Memory B cell (primary cell): ENCODE results near the gene TUT1.
"Not testable (repeated sequence)": the region's sequence is repeated elsewhere in the genome, so short reads cannot be mapped to it uniquely, and the experiment has no call there.

ENCODE experiments used
- ATAC-seq: fragments of 150-1000 bp; cut with Tn5 transposase; 2 replicates; pipeline ENCODE4 v1.10.0; 2021; ENCODE audit warnings: low read depth, mild to moderate bottlenecking, moderate library complexity
- DNase-seq, 2 donors: peaks; one replicate each; pipeline ENCODE4 v3.0.0; 2022; ENCODE audit warnings: low spot score in 2 of 2
- H3K27ac Mint-ChIP-seq: one replicate; pipeline ENCODE4 v1.8.0; 2022; ENCODE audit warnings: mild to moderate bottlenecking, moderate library complexity, mixed read lengths
- H3K27me3 Mint-ChIP-seq: one replicate; pipeline ENCODE4 v1.8.0; 2022; ENCODE audit warnings: mixed read lengths
- H3K36me3 Mint-ChIP-seq: one replicate; pipeline ENCODE4 v1.8.0; 2022; ENCODE audit warnings: mild to moderate bottlenecking, mixed read lengths
- H3K4me1 Mint-ChIP-seq: one replicate; pipeline ENCODE4 v1.8.0; 2022; ENCODE audit warnings: mixed read lengths
- H3K4me3 Mint-ChIP-seq: one replicate; pipeline ENCODE4 v1.8.0; 2022; ENCODE audit warnings: mild to moderate bottlenecking, moderate library complexity, mixed read lengths
- H3K9me3 Mint-ChIP-seq: one replicate; pipeline ENCODE4 v1.8.0; 2022; ENCODE audit warnings: mixed read lengths

Gene TUT1

GRCh38 chr11:62600367-62601121, 9.2 kb upstream of the TUT1 start:
- peaks cover 39% of the 10 kb centered on the region for H3K4me1 Mint-ChIP-seq
- H3K27me3 Mint-ChIP-seq = no peaks in the 10 kb centered on the region
- H3K9me3 Mint-ChIP-seq = no peaks in the 10 kb centered on the region
- H3K27ac Mint-ChIP-seq = peak overlapping the region; percentile 80
- no peak for ATAC-seq
- peak overlapping the region; percentile 94 for H3K4me3 Mint-ChIP-seq
- no peak for DNase-seq
- H3K36me3 Mint-ChIP-seq = peaks cover 39% of the 10 kb centered on the region

- no peaks in the 10 kb centered on the region for H3K27me3 Mint-ChIP-seq
- H3K4me1 Mint-ChIP-seq = peaks cover 37% of the 10 kb centered on the region
- peaks cover 41% of the 10 kb centered on the region for H3K36me3 Mint-ChIP-seq
- DNase-seq = no peak
- peak overlapping the region; percentile 80 for H3K27ac Mint-ChIP-seq
- H3K4me3 Mint-ChIP-seq = peak overlapping the region; percentile 94
- H3K9me3 Mint-ChIP-seq = no peaks in the 10 kb centered on the region
- ATAC-seq = no peak
These were observed 8.6 kb upstream of the TUT1 start for GRCh38 chr11:62599901-62600300.

GRCh38 chr11:62599069-62599696, 7.9 kb upstream of the TUT1 start:
- peaks cover 44% of the 10 kb centered on the region for H3K36me3 Mint-ChIP-seq
- no peaks in the 10 kb centered on the region for H3K27me3 Mint-ChIP-seq
- H3K9me3 Mint-ChIP-seq = no peaks in the 10 kb centered on the region
- peaks cover 37% of the 10 kb centered on the region for H3K4me1 Mint-ChIP-seq
- ATAC-seq (peak; percentile 70), DNase-seq (peak; percentile 74 to 88)
- H3K27ac Mint-ChIP-seq = peak overlapping the region; percentile 80
- H3K4me3 Mint-ChIP-seq = peak overlapping the region; percentile 94

GRCh38 chr11:62595124-62595523, 3.8 kb upstream of the TUT1 start:
- Mint-ChIP-seq H3K4me3 (no peak overlapping the region), H3K9me3 (no peaks in the 10 kb centered on the region), H3K36me3 (peaks cover 44% of the 10 kb centered on the region), H3K27me3 (no peaks in the 10 kb centered on the region), H3K4me1 (peaks cover 43% of the 10 kb centered on the region), H3K27ac (no peak overlapping the region)
- DNase-seq (no peak), ATAC-seq (no peak)

- H3K27ac Mint-ChIP-seq = no peak overlapping the region
- H3K4me3 Mint-ChIP-seq = peak overlapping the region; percentile 59
- no peak for ATAC-seq
- peaks cover 30% of the 10 kb centered on the region for H3K4me1 Mint-ChIP-seq
- peak; percentile 52 to 54 for DNase-seq
- H3K9me3 Mint-ChIP-seq = no peaks in the 10 kb centered on the region
- H3K36me3 Mint-ChIP-seq = peaks cover 34% of the 10 kb centered on the region
- H3K27me3 Mint-ChIP-seq = no peaks in the 10 kb centered on the region
These were observed 2.2 kb upstream of the TUT1 start for GRCh38 chr11:62593434-62594044.

GRCh38 chr11:62592989-62593421, 1.7 kb upstream of the TUT1 start:
- Mint-ChIP-seq H3K9me3 (no peaks in the 10 kb centered on the region), H3K27ac (no peak overlapping the region), H3K36me3 (peaks cover 30% of the 10 kb centered on the region), H3K4me3 (no peak overlapping the region), H3K4me1 (peaks cover 25% of the 10 kb centered on the region), H3K27me3 (no peaks in the 10 kb centered on the region)
- ATAC-seq (no peak), DNase-seq (no peak)

GRCh38 chr11:62592146-62592815, 958 bp upstream of the TUT1 start:
- peaks cover 21% of the 10 kb centered on the region for H3K4me1 Mint-ChIP-seq
- H3K4me3 Mint-ChIP-seq = peak overlapping the region; percentile 88
- DNase-seq (no peak), ATAC-seq (no peak)
- H3K27me3 Mint-ChIP-seq = no peaks in the 10 kb centered on the region
- H3K36me3 Mint-ChIP-seq = peaks cover 23% of the 10 kb centered on the region
- no peaks in the 10 kb centered on the region for H3K9me3 Mint-ChIP-seq
- H3K27ac Mint-ChIP-seq = peak overlapping the region; percentile 93

GRCh38 chr11:62588966-62589637, 2.2 kb downstream of the TUT1 start:
- DNase-seq (no peak), ATAC-seq (no peak)
- Mint-ChIP-seq H3K4me3 (no peak overlapping the region), H3K27me3 (no peaks in the 10 kb centered on the region), H3K4me1 (peaks cover 19% of the 10 kb centered on the region), H3K27ac (no peak overlapping the region), H3K36me3 (peaks cover 7% of the 10 kb centered on the region), H3K9me3 (no peaks in the 10 kb centered on the region)

- H3K9me3 Mint-ChIP-seq, DNase-seq, H3K27ac Mint-ChIP-seq, H3K4me3 Mint-ChIP-seq, H3K27me3 Mint-ChIP-seq, ATAC-seq, H3K4me1 Mint-ChIP-seq, H3K36me3 Mint-ChIP-seq: not testable (repeated sequence)
These were observed 6.0 kb downstream of the TUT1 start for GRCh38 chr11:62585356-62585755.

GRCh38 chr11:62581735-62582134, 9.6 kb downstream of the TUT1 start:
- not testable (repeated sequence) for H3K9me3 Mint-ChIP-seq, ATAC-seq, H3K4me1 Mint-ChIP-seq, DNase-seq, H3K27me3 Mint-ChIP-seq, H3K27ac Mint-ChIP-seq, H3K4me3 Mint-ChIP-seq
- peaks cover 18% of the 10 kb centered on the region for H3K36me3 Mint-ChIP-seq

- no peaks in the 10 kb centered on the region for H3K9me3 Mint-ChIP-seq
- DNase-seq (no peak), ATAC-seq (no peak)
- H3K27me3 Mint-ChIP-seq = no peaks in the 10 kb centered on the region
- peaks cover 21% of the 10 kb centered on the region for H3K36me3 Mint-ChIP-seq
- H3K4me3 Mint-ChIP-seq = no peak overlapping the region
- no peak overlapping the region for H3K27ac Mint-ChIP-seq
- peaks cover 6% of the 10 kb centered on the region for H3K4me1 Mint-ChIP-seq
These were observed 10.2 kb downstream of the TUT1 start for GRCh38 chr11:62580959-62581715.

GRCh38 chr11:62579252-62579651, 12.1 kb downstream of the TUT1 start:
- Mint-ChIP-seq H3K27me3 (no peaks in the 10 kb centered on the region), H3K36me3 (peaks cover 21% of the 10 kb centered on the region), H3K9me3 (no peaks in the 10 kb centered on the region), H3K4me3 (no peak overlapping the region), H3K4me1 (peaks cover 14% of the 10 kb centered on the region), H3K27ac (no peak overlapping the region)
- DNase-seq (no peak), ATAC-seq (no peak)

GRCh38 chr11:62578541-62578940, 12.8 kb downstream of the TUT1 start:
- H3K4me3 Mint-ChIP-seq = no peak overlapping the region
- H3K27me3 Mint-ChIP-seq = no peaks in the 10 kb centered on the region
- DNase-seq (no peak), ATAC-seq (no peak)
- peaks cover 14% of the 10 kb centered on the region for H3K4me1 Mint-ChIP-seq
- no peak overlapping the region for H3K27ac Mint-ChIP-seq
- peaks cover 21% of the 10 kb centered on the region for H3K36me3 Mint-ChIP-seq
- H3K9me3 Mint-ChIP-seq = no peaks in the 10 kb centered on the region
